Small intestine (tissue), 7 donors: ENCODE measurements around the gene ALAS1. TPM values are rescaled to one million over a fixed set of nuclear protein-coding genes. Genes with fewer than 3 reads are reported as not detected.

ENCODE experiments used
- DNase-seq, 2 donors: peaks; one replicate each; pipeline versions ENCODE4 v3.0.0 to v3.0.0-alpha.2; 2013
- FAIRE-seq: peaks from 2 replicates; lab custom pipeline; 2012; peaks lifted over from hg19 to GRCh38; lab: Jason Lieb, UNC
- H3K27ac ChIP-seq, 3 donors: one replicate each; pipeline ENCODE4 v1.5.1; 2013; ENCODE audit warnings: low read length in 2 of 3, mild to moderate bottlenecking in 2 of 3, control low read depth in 1 of 3, inconsistent platforms in 1 of 3, low read depth in 1 of 3, moderate library complexity in 1 of 3
- H3K27me3 ChIP-seq, 3 donors: one replicate each; pipeline ENCODE4 v1.6.1; 2013; ENCODE audit warnings: low read length in 3 of 3, inconsistent platforms in 1 of 3; ENCODE audit not compliant: control insufficient read depth in 3 of 3, insufficient read depth in 3 of 3
- H3K36me3 ChIP-seq, 3 donors: one replicate each; pipeline ENCODE4 v1.6.1; 2013; ENCODE audit warnings: low read length in 3 of 3, inconsistent platforms in 1 of 3, low read depth in 1 of 3, mild to moderate bottlenecking in 1 of 3, moderate library complexity in 1 of 3; ENCODE audit not compliant: control insufficient read depth in 3 of 3, insufficient read depth in 2 of 3
- H3K4me1 ChIP-seq, 3 donors: one replicate each; pipeline ENCODE4 v1.6.1; 2013; ENCODE audit warnings: low read length in 2 of 3, inconsistent platforms in 1 of 3, low read depth in 1 of 3, mild to moderate bottlenecking in 1 of 3, moderate library complexity in 1 of 3; ENCODE audit not compliant: control insufficient read depth in 3 of 3, insufficient read depth in 2 of 3
- H3K4me3 ChIP-seq, 3 donors: one replicate each; pipeline ENCODE4 v1.5.1; 2013; ENCODE audit warnings: low read length in 3 of 3, control low read depth in 1 of 3, inconsistent platforms in 1 of 3, low read depth in 1 of 3, mild to moderate bottlenecking in 1 of 3, moderate library complexity in 1 of 3
- H3K9me3 ChIP-seq, 2 donors: one replicate each; pipeline ENCODE4 v1.6.1; 2013; ENCODE audit warnings: low read depth in 1 of 2, low read length in 1 of 2; ENCODE audit not compliant: control insufficient read depth in 2 of 2, insufficient read depth in 1 of 2
- WGBS, 3 donors: extraction: QIAGEN DNeasy Blood & Tissue Kit; methylation state at CpG; one replicate each; pipeline ENCODE4 v1.1.7; 2013; 5-methylcytosine and 5-hydroxymethylcytosine counted together
- polyA plus RNA-seq, 4 donors: library from polyadenylated mRNA; stranded (reverse) in 3 of 4; unstranded in 1 of 4; fragments of 200-250 nt in 3 of 4; fragments of 120-200 nt in 1 of 4; gene quantifications; one replicate each; pipeline versions ENCODE4 v1.2.1 to v1.2.3, GENCODE V29; 2013
- donor health status: healthy with polysubstance abuse.
- donor health status: control.
- donor health status: control.
- donor health status: Bipolar disorder and iron deficiency.
- donor health status: healthy.

Gene ALAS1
- polyA plus RNA-seq, 4 donors: 40.9 to 99.7 (median 65.3) TPM

GRCh38 chr3:52196977-52197376 is 983 bp upstream of the ALAS1 start:
- Histone ChIP-seq H3K9me3 (no peaks in the 10 kb centered on the region), H3K4me3 (no peak overlapping the region), H3K4me1 (peaks cover 7 to 37% (median 12%) of the 10 kb centered on the region in 3 donors), H3K36me3 (peaks cover 0 to 13% (median 0%) of the 10 kb centered on the region in 3 donors), H3K27me3 (no peaks in the 10 kb centered on the region), H3K27ac (peak overlapping the region; percentile 87 to 95 (median 88))
- DNase-seq: peak; percentile 95 to 99
- FAIRE-seq: no peak
- WGBS, 3 donors: 24 to 55% (median 37%) methylated on average over 3 of the region's 3 CpGs

DNA sequence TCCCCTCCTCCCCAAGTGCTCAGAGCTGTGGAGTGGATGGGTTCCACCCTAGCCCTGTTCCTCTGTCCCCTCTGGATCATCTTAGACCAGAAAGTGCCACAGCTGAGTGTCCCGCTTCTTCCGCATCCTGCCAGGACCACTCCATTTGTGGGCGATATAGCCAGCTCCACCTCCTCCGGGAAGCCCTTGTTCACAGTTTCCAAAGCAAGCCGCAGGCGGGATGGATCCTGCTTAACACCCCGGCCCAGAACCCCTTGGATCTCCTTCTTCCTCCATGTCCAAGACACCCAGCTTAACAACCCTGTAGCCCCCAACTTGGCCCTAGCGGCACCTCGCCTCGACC is 490 bp upstream of the ALAS1 start:
- FAIRE-seq (no peak), DNase-seq (no peak)
- Histone ChIP-seq H3K27me3 (no peaks in the 10 kb centered on the region), H3K4me1 (peaks cover 7 to 37% (median 12%) of the 10 kb centered on the region in 3 donors), H3K4me3 (peak overlapping the region in 2 of 3 donors; percentile 13 to 78), H3K9me3 (no peaks in the 10 kb centered on the region), H3K27ac (peak overlapping the region; percentile 87 to 95 (median 88)), H3K36me3 (peaks cover 1 to 15% (median 2%) of the 10 kb centered on the region in 3 donors)
- WGBS, 3 donors: 17 to 42% (median 27%) methylated on average over 10 of the region's 10 CpGs

DNA sequence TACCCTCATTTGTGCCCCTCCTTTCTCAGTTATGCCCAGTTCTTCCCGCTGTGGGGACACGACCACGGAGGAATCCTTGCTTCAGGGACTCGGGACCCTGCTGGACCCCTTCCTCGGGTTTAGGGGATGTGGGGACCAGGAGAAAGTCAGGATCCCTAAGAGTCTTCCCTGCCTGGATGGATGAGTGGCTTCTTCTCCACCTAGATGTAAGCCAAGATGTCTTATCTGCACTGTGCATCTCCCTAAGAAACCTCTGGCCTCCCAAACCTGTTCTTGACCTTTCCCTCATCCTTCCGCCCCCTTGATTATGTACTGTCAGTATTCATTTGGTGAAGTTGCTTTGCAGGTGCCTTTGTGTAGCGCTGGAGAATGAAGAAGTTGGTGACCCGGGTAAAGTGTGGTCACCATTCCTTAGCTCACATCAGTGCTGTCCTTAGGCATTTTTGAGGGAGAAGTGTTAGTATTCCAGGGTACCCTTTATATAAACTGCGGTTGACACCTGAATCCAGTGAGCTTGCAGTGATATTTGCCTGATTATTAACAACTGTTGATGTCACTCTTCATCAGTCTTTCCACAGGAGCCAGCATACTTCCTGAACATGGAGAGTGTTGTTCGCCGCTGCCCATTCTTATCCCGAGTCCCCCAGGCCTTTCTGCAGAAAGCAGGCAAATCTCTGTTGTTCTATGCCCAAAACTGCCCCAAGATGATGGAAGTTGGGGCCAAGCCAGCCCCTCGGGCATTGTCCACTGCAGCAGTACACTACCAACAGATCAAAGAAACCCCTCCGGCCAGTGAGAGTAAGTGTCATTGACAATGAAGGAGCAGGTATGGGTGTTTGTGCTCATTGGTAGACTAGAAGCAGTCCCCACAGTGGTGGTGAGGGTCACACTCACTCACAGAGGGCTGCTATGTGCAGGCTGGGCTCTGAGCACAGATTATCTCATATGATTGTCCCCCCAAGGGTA is 966 bp downstream of the ALAS1 start:
- no peaks in the 10 kb centered on the region for H3K9me3 ChIP-seq
- no peaks in the 10 kb centered on the region for H3K27me3 ChIP-seq
- WGBS, 3 donors: 45 to 47% (median 46%) methylated on average over 14 of the region's 14 CpGs
- DNase-seq: peak in 1 of 2 donors; percentile 5
- H3K27ac ChIP-seq: peak overlapping the region; percentile 42 to 80 (median 61)
- peaks cover 6 to 38% (median 12%) of the 10 kb centered on the region in 3 donors for H3K4me1 ChIP-seq
- FAIRE-seq: no peak
- H3K4me3 ChIP-seq: peak overlapping the region; percentile 58 to 86 (median 78)
- peaks cover 11 to 28% (median 15%) of the 10 kb centered on the region in 3 donors for H3K36me3 ChIP-seq

DNA sequence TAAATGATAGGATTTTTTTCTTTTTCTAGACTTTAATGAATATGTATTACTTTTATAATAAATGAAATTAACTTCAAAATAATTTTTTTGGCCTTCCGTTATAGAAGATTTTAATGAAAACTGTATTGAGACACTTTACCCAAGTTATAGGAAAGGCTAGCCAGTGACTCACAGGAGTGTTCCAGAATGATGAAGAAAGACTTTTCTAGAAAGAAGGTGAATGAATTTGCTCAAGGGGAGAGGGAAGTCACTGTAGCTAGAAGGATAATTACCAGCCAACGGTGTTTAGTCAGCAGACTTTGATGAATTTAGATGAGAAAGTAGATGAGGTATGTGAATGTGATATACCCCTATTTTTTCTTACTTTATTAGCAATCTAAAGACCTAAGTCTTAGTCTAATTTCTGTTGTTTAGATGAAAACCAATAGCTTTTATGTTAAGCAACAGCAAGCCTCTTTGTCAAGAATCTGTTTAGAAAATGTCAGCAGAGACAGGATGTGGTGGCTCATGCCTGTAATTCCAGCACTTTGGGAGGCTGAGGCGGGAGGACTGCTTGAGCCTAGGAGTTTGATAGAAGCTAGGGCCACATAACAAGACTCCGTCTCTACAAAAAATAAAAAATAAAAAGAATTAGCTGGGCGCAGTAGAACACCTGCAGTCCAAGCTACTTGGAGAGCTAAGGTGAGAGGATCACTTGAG is 3.2 kb downstream of the ALAS1 start:
- WGBS, 3 donors: 85 to 93% (median 92%) methylated on average over 5 of the region's 5 CpGs
- no peaks in the 10 kb centered on the region for H3K27me3 ChIP-seq
- FAIRE-seq (no peak), DNase-seq (no peak)
- no peak overlapping the region for H3K4me3 ChIP-seq
- no peak overlapping the region for H3K27ac ChIP-seq
- H3K9me3 ChIP-seq: no peaks in the 10 kb centered on the region
- peaks cover 2 to 28% (median 12%) of the 10 kb centered on the region in 3 donors for H3K4me1 ChIP-seq
- peaks cover 22 to 39% (median 30%) of the 10 kb centered on the region in 3 donors for H3K36me3 ChIP-seq

GRCh38 chr3:52202384-52203077 is 4.6 kb downstream of the ALAS1 start:
- WGBS, 3 donors: 76 to 81% (median 79%) methylated on average over 4 of the region's 4 CpGs
- H3K36me3 ChIP-seq: peaks cover 25 to 50% (median 33%) of the 10 kb centered on the region in 3 donors

DNA sequence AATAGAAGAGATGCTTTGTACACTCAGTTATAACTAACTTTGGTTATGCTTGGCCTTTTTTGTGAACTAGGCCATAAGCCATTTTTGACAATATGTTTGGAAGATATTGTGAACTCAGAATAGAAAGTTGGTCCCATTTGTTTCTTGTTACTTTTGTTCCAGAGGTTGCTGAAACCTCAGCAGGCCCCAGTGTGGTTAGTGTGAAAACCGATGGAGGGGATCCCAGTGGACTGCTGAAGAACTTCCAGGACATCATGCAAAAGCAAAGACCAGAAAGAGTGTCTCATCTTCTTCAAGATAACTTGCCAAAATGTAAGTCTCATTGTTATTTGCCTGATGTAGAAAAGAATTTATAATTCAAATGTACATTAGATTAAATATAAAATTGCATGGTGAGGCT is 5.7 kb downstream of the ALAS1 start:
- peaks cover 2 to 11% (median 6%) of the 10 kb centered on the region in 3 donors for H3K4me1 ChIP-seq
- no peak for FAIRE-seq

More at GRCh38 chr3:52202384-52203077, 4.6 kb downstream of the ALAS1 start:
- no peak for FAIRE-seq
- H3K4me3 ChIP-seq: no peak overlapping the region
- H3K4me1 ChIP-seq: peaks cover 2 to 14% (median 6%) of the 10 kb centered on the region in 3 donors
- peak in 1 of 2 donors; percentile 32 for DNase-seq
- H3K27me3 ChIP-seq: no peaks in the 10 kb centered on the region
- H3K27ac ChIP-seq: no peak overlapping the region
- no peaks in the 10 kb centered on the region for H3K9me3 ChIP-seq

DNA sequence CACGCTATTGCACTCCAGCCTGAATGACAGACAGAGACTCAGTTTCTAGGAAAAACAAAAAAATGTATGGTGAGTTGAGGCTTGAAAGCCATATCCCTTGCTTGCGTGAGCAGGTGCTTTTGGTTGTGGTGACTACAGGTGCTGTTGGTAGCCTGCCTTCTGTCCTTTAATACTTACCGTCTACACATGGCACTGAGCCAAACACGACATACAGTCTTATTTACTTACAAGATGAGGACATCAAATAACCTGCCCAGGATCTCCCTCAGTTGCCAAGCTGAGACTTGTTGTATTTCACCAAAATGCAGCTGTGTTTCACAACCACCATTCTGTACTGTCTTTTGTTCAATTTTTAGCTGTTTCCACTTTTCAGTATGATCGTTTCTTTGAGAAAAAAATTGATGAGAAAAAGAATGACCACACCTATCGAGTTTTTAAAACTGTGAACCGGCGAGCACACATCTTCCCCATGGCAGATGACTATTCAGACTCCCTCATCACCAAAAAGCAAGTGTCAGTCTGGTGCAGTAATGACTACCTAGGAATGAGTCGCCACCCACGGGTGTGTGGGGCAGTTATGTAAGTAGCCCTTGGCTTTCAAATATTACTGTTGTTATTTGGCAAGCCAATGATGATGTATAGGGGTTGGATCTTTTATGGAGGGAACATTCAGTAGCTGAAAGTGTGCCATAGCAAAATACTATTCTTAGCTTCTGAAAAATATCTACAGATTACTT is 6.5 kb downstream of the ALAS1 start:
- 59 to 75% (median 64%) methylated on average over 10 of the region's 10 CpGs for WGBS, 3 donors
- no peak overlapping the region for H3K27ac ChIP-seq
- peak in 1 of 2 donors; percentile 59 for DNase-seq

More for the DNA sequence above, 5.7 kb downstream of the ALAS1 start:
- Histone ChIP-seq H3K36me3 (peaks cover 28 to 59% (median 41%) of the 10 kb centered on the region in 3 donors), H3K4me3 (no peak overlapping the region), H3K27me3 (no peaks in the 10 kb centered on the region), H3K9me3 (no peaks in the 10 kb centered on the region), H3K27ac (no peak overlapping the region)
- WGBS, 3 donors: 80 to 96% (median 88%) methylated on average over 1 of the region's 1 CpG
- no peak for DNase-seq

More for the DNA sequence above, 6.5 kb downstream of the ALAS1 start:
- Histone ChIP-seq H3K9me3 (no peaks in the 10 kb centered on the region), H3K4me3 (no peak overlapping the region), H3K27me3 (no peaks in the 10 kb centered on the region), H3K4me1 (peaks cover 0 to 3% (median under 1%) of the 10 kb centered on the region in 3 donors), H3K36me3 (peaks cover 31 to 61% (median 42%) of the 10 kb centered on the region in 3 donors)
- no peak for FAIRE-seq
